ENCODE data around the gene USH1C. TPM values are rescaled to one million over a fixed set of nuclear protein-coding genes. Genes with fewer than 3 reads are reported as not detected.

Gene USH1C
- not detected for polyA plus RNA-seq (2013, experiment 1 of 2)
- polyA plus RNA-seq (2013, experiment 2 of 2), result not detected

DNA sequence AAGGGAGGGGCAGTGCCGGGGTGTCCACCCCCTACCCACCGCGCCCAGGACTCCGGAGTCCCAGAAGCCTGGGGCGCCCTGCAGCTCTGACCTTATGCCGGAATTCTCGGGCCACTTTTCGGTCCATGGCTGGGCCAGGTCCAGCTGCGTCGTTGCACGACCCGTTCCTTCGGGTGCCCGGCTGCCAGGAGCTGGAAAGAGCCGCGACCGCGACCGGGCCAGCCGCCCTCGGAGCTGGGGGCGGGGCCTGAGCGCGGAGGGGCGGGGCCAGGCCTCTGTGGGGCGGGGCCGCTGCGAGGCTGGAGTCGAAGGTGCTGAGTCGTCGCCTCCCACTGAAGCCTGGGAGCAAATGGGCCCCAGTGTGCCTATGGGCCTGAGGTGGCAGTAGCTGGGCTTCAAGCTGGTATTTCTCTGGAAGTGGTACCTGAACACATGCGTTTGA is at the start of gene USH1C:
TSS of gene USH1C (minus strand) at position 236 of the 442 bp plus-strand sequence. CDS start at position 127, 109 bp downstream.
- Histone ChIP-seq H3K9ac (ENCODE audit: low read length) (no peak within 1 kb of the TSS), H3K4me3 (ENCODE audit: insufficient read depth in 1 of 2, low read depth in 1 of 2, low read length in 2 of 2) (no peak within 1 kb of the TSS), H2AFZ (ENCODE audit: low read depth, low read length) (no peak within 1 kb of the TSS), H3K79me1 (replicated peaks; ENCODE audit: low read length, poor library complexity, severe bottlenecking) (no peaks in the 10 kb centered on the region), H3K14ac (ENCODE audit: low read length in 2 of 2) (no peak within 1 kb of the TSS), H2AK5ac (ENCODE audit: low read length, severe bottlenecking) (no peak within 1 kb of the TSS), H2BK15ac (ENCODE audit: low read depth, poor library complexity, severe bottlenecking) (no peak within 1 kb of the TSS), H3K27ac (ENCODE audit: low read length, poor library complexity, severe bottlenecking) (no peak within 1 kb of the TSS), H3K4ac (ENCODE audit: low read depth in 1 of 2, low read length in 2 of 2) (no peak within 1 kb of the TSS), H3K23ac (ENCODE audit: low read length in 2 of 2) (no peak within 1 kb of the TSS), H3K36me3 (ENCODE audit: control insufficient read depth in 1 of 2, insufficient read depth in 2 of 2, low read depth in 1 of 2, low read length in 2 of 2) (no peaks in the 10 kb centered on the region), H3K18ac (ENCODE audit: low read depth in 1 of 2, low read length in 2 of 2) (no peak within 1 kb of the TSS), H2BK120ac (ENCODE audit: low read depth, low read length) (no peak within 1 kb of the TSS), H4K8ac (ENCODE audit: low read length) (no peak within 1 kb of the TSS), H4K91ac (ENCODE audit: low read length) (no peak within 1 kb of the TSS), H2BK12ac (ENCODE audit: low read length in 2 of 2) (no peak within 1 kb of the TSS), H3K27me3 (ENCODE audit: control insufficient read depth in 1 of 2, insufficient read depth in 1 of 2, low read length in 2 of 2) (peaks cover 49 to 86% of the 10 kb centered on the region in 2 experiments), H3K4me2 (ENCODE audit: low read length, poor library complexity, severe bottlenecking) (no peak within 1 kb of the TSS), H2BK5ac (ENCODE audit: low read depth, low read length, poor library complexity, severe bottlenecking) (no peak within 1 kb of the TSS), H3K9me3 (ENCODE audit: control insufficient read depth, low read length) (no peaks in the 10 kb centered on the region), H3K4me1 (ENCODE audit: control insufficient read depth, insufficient read depth, low read depth, low read length) (peaks cover 3% of the 10 kb centered on the region)
- DNase-seq, result no peak
- WGBS, result 9% methylated on average over 27 of the region's 32 CpGs

DNA sequence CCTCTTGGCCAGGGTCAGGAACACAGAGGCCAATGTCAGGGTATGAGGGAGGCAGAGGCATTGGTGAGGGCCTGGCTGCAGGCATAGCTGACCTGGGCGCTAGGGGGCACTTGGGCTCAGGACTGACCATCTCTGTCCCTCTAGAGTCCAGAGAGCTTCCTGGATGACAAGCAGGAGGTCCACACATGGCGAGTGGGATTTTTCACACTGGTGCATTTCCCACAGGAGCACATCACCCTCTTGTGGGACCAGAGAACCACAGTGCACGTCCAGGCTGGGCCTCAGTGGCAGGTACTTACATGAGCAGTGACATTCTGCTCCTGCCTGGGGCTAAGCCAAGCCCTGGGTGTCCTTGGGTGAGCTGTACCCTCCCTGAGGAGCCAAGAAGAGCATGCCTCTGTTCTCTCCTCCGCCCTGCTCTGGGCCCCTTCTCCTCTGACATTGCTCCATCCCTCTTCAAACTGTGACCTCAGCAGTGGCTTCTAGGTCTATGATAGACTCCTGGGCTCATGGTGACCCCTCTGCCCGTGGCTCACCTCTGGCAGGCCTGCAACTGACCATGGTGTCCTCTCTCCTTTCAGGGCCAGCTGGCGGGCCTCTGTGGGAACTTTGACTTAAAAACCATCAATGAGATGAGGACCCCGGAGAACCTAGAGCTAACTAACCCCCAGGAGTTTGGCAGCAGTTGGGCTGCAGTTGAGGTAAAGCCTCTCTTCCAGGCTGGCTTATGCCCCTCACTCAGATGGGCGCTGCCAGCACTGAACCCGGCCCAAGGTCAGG is 49.4 kb upstream of the USH1C start:
- H2AFZ ChIP-seq (ENCODE audit: low read depth, low read length), result no peak overlapping the region
- H3K9me3 ChIP-seq (ENCODE audit: control insufficient read depth, low read length), result peaks cover 3% of the 10 kb centered on the region
- no peaks in the 10 kb centered on the region for H3K79me1 ChIP-seq (replicated peaks; ENCODE audit: low read length, poor library complexity, severe bottlenecking)
- no peak overlapping the region for H3K4me2 ChIP-seq (ENCODE audit: low read length, poor library complexity, severe bottlenecking)
- no peak overlapping the region for H3K18ac ChIP-seq (ENCODE audit: low read depth in 1 of 2, low read length in 2 of 2)
- no peaks in the 10 kb centered on the region for H3K4me1 ChIP-seq (ENCODE audit: control insufficient read depth, insufficient read depth, low read depth, low read length)
- 58% methylated on average over 7 of the region's 9 CpGs for WGBS
- no peak overlapping the region for H3K23ac ChIP-seq (ENCODE audit: low read length in 2 of 2)
- no peak overlapping the region for H3K9ac ChIP-seq (ENCODE audit: low read length)
- no peak overlapping the region for H3K27ac ChIP-seq (ENCODE audit: low read length, poor library complexity, severe bottlenecking)
- no peak overlapping the region for H2BK15ac ChIP-seq (ENCODE audit: low read depth, poor library complexity, severe bottlenecking)
- H3K4me3 ChIP-seq (ENCODE audit: insufficient read depth in 1 of 2, low read depth in 1 of 2, low read length in 2 of 2), result no peak overlapping the region
- H2BK120ac ChIP-seq (ENCODE audit: low read depth, low read length), result no peak overlapping the region
- DNase-seq, result no peak
- H3K27me3 ChIP-seq (ENCODE audit: control insufficient read depth in 1 of 2, insufficient read depth in 1 of 2, low read length in 2 of 2), result peaks cover 17 to 69% of the 10 kb centered on the region in 2 experiments
- no peak overlapping the region for H3K4ac ChIP-seq (ENCODE audit: low read depth in 1 of 2, low read length in 2 of 2)
- no peak overlapping the region for H4K8ac ChIP-seq (ENCODE audit: low read length)
- H3K36me3 ChIP-seq (ENCODE audit: control insufficient read depth in 1 of 2, insufficient read depth in 2 of 2, low read depth in 1 of 2, low read length in 2 of 2), result no peaks in the 10 kb centered on the region
- H2AK5ac ChIP-seq (ENCODE audit: low read length, severe bottlenecking), result no peak overlapping the region
- no peak overlapping the region for H3K14ac ChIP-seq (ENCODE audit: low read length in 2 of 2)
- H2BK5ac ChIP-seq (ENCODE audit: low read depth, low read length, poor library complexity, severe bottlenecking), result no peak overlapping the region
- H2BK12ac ChIP-seq (ENCODE audit: low read length in 2 of 2), result no peak overlapping the region
- H4K91ac ChIP-seq (ENCODE audit: low read length), result no peak overlapping the region

DNA sequence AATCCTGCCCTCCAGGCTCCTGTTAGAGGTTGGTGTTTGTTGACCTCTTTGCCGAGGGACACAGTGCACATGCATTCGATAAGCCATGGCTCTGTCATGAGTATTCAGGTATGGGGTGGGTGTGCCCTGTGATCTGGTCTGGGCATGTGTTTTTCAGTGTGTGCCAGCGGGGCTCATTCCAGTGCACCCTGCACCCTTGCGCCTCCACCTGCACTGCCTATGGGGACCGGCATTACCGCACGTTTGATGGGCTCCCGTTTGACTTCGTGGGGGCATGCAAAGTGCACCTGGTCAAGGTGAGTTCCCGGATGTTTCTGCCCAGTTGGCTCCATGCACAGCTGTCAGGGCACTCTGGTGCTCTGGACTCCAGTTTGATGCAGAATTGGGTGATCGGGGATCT is 47.1 kb upstream of the USH1C start:
- no peak overlapping the region for H2BK15ac ChIP-seq (ENCODE audit: low read depth, poor library complexity, severe bottlenecking)
- no peak overlapping the region for H2BK12ac ChIP-seq (ENCODE audit: low read length in 2 of 2)
- no peak overlapping the region for H3K27ac ChIP-seq (ENCODE audit: low read length, poor library complexity, severe bottlenecking)
- no peaks in the 10 kb centered on the region for H3K36me3 ChIP-seq (ENCODE audit: control insufficient read depth in 1 of 2, insufficient read depth in 2 of 2, low read depth in 1 of 2, low read length in 2 of 2)
- H3K79me1 ChIP-seq (replicated peaks; ENCODE audit: low read length, poor library complexity, severe bottlenecking), result no peaks in the 10 kb centered on the region
- H3K4me1 ChIP-seq (ENCODE audit: control insufficient read depth, insufficient read depth, low read depth, low read length), result no peaks in the 10 kb centered on the region
- no peak overlapping the region for H3K4ac ChIP-seq (ENCODE audit: low read depth in 1 of 2, low read length in 2 of 2)
- H2BK120ac ChIP-seq (ENCODE audit: low read depth, low read length), result no peak overlapping the region
- no peak overlapping the region for H2BK5ac ChIP-seq (ENCODE audit: low read depth, low read length, poor library complexity, severe bottlenecking)
- 84% methylated on average over 11 of the region's 11 CpGs for WGBS
- H3K14ac ChIP-seq (ENCODE audit: low read length in 2 of 2), result no peak overlapping the region
- no peak overlapping the region for H3K4me2 ChIP-seq (ENCODE audit: low read length, poor library complexity, severe bottlenecking)
- peaks cover 3% of the 10 kb centered on the region for H3K9me3 ChIP-seq (ENCODE audit: control insufficient read depth, low read length)
- H3K9ac ChIP-seq (ENCODE audit: low read length), result no peak overlapping the region
- H3K27me3 ChIP-seq (ENCODE audit: control insufficient read depth in 1 of 2, insufficient read depth in 1 of 2, low read length in 2 of 2), result peaks cover 13 to 69% of the 10 kb centered on the region in 2 experiments
- H3K18ac ChIP-seq (ENCODE audit: low read depth in 1 of 2, low read length in 2 of 2), result no peak overlapping the region
- H3K23ac ChIP-seq (ENCODE audit: low read length in 2 of 2), result no peak overlapping the region
- H2AK5ac ChIP-seq (ENCODE audit: low read length, severe bottlenecking), result no peak overlapping the region
- no peak overlapping the region for H4K91ac ChIP-seq (ENCODE audit: low read length)
- H2AFZ ChIP-seq (ENCODE audit: low read depth, low read length), result no peak overlapping the region
- H4K8ac ChIP-seq (ENCODE audit: low read length), result no peak overlapping the region
- no peak for DNase-seq
- no peak overlapping the region for H3K4me3 ChIP-seq (ENCODE audit: insufficient read depth in 1 of 2, low read depth in 1 of 2, low read length in 2 of 2)

DNA sequence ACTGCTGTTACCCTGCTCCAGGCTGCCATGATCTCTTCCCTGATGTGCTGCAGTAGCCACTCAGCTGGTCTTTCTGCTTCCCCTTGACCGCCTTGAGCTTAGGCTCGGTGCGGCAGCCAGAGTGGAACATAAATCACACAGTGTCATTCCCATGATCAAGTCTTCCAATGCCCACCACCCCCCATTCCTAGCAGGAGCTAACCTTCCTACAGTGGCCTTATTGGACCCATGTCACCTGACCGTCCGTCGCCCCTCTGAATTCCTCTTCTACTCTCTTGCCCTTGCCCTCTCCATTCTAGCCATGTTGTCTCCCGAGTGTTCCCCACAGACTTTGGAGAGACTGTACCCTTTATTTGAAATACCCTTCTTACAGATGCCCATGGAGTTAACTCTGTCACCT is 46.2 kb upstream of the USH1C start:
- 86% methylated on average over 7 of the region's 7 CpGs for WGBS
- Histone ChIP-seq H4K91ac (ENCODE audit: low read length) (no peak overlapping the region), H3K27ac (ENCODE audit: low read length, poor library complexity, severe bottlenecking) (no peak overlapping the region), H3K18ac (ENCODE audit: low read depth in 1 of 2, low read length in 2 of 2) (no peak overlapping the region), H3K4me1 (ENCODE audit: control insufficient read depth, insufficient read depth, low read depth, low read length) (no peaks in the 10 kb centered on the region), H2AK5ac (ENCODE audit: low read length, severe bottlenecking) (no peak overlapping the region), H2BK120ac (ENCODE audit: low read depth, low read length) (no peak overlapping the region), H2AFZ (ENCODE audit: low read depth, low read length) (no peak overlapping the region), H2BK5ac (ENCODE audit: low read depth, low read length, poor library complexity, severe bottlenecking) (no peak overlapping the region), H3K79me1 (replicated peaks; ENCODE audit: low read length, poor library complexity, severe bottlenecking) (no peaks in the 10 kb centered on the region), H4K8ac (ENCODE audit: low read length) (no peak overlapping the region), H3K14ac (ENCODE audit: low read length in 2 of 2) (no peak overlapping the region), H3K36me3 (ENCODE audit: control insufficient read depth in 1 of 2, insufficient read depth in 2 of 2, low read depth in 1 of 2, low read length in 2 of 2) (no peaks in the 10 kb centered on the region), H3K4me3 (ENCODE audit: insufficient read depth in 1 of 2, low read depth in 1 of 2, low read length in 2 of 2) (no peak overlapping the region), H2BK15ac (ENCODE audit: low read depth, poor library complexity, severe bottlenecking) (no peak overlapping the region), H3K4me2 (ENCODE audit: low read length, poor library complexity, severe bottlenecking) (no peak overlapping the region), H3K9ac (ENCODE audit: low read length) (no peak overlapping the region), H3K27me3 (ENCODE audit: control insufficient read depth in 1 of 2, insufficient read depth in 1 of 2, low read length in 2 of 2) (peaks cover 16 to 70% of the 10 kb centered on the region in 2 experiments), H2BK12ac (ENCODE audit: low read length in 2 of 2) (no peak overlapping the region), H3K4ac (ENCODE audit: low read depth in 1 of 2, low read length in 2 of 2) (no peak overlapping the region), H3K9me3 (ENCODE audit: control insufficient read depth, low read length) (peaks cover 2% of the 10 kb centered on the region), H3K23ac (ENCODE audit: low read length in 2 of 2) (no peak overlapping the region)
- DNase-seq, result no peak

Data from mesenchymal stem cell (in vitro differentiated cells and primary cell).